HEK293 (cell line): ENCODE data around the gene BRD3.

Source experiments
- GFI1B ChIP-seq: fragments of 450-650 bp; formaldehyde crosslinking; IDR thresholded peaks from 2 replicates; pipeline ENCODE4 v1.5.1; 2016; ENCODE audit warnings: missing biosample characterization, missing genetic modification characterization
- ZNF660 ChIP-seq: fragments of 450-650 bp; IDR thresholded peaks from 2 replicates; pipeline ENCODE4 v1.5.1; 2018; ENCODE audit warnings: missing biosample characterization, mild to moderate bottlenecking, missing genetic modification characterization
- ZNF768 ChIP-seq: fragments of 450-650 bp; formaldehyde crosslinking; IDR thresholded peaks from 2 replicates; pipeline ENCODE4 v1.5.1; 2018; ENCODE audit warnings: missing biosample characterization, mild to moderate bottlenecking, missing genetic modification characterization
- TF ChIP-seq, protein P1 (sequence below): fragments of 450-650 bp; formaldehyde crosslinking; IDR thresholded peaks from 2 replicates; pipeline ENCODE4 v1.5.1; 2016; ENCODE audit warnings: missing biosample characterization, missing genetic modification characterization
- TF ChIP-seq, protein P2 (sequence below): fragments of 450-650 bp; formaldehyde crosslinking; IDR thresholded peaks from 2 replicates; pipeline ENCODE4 v1.5.1; 2016; ENCODE audit warnings: missing biosample characterization, missing genetic modification characterization
- TF ChIP-seq, protein P3 (sequence below): fragments of 450-650 bp; formaldehyde crosslinking; IDR thresholded peaks from 2 replicates; pipeline ENCODE4 v1.5.1; 2016; ENCODE audit warnings: missing biosample characterization, missing genetic modification characterization, borderline replicate concordance

DNA sequence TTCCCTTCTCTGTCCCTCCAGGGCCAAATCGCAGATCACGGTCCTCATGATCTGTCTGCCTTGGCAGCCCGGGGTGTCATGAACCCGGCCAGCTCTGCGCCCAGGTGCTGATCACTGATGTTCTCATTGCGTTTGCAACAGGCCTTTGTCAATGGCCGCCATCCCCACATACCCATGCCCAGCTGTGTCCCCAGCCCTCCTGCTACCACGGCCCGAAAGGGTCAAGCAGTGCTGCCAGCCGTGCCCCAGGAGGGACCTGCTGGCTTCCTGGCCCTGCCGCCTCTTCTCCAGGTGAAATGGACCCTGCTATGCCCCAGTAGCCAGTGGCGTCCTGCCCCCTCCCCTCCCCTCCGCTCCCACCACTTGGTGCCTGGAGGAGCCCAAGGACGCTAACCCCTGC, 62.9 kb downstream of the BRD3 start:
- TF ChIP-seq, protein P1, sequence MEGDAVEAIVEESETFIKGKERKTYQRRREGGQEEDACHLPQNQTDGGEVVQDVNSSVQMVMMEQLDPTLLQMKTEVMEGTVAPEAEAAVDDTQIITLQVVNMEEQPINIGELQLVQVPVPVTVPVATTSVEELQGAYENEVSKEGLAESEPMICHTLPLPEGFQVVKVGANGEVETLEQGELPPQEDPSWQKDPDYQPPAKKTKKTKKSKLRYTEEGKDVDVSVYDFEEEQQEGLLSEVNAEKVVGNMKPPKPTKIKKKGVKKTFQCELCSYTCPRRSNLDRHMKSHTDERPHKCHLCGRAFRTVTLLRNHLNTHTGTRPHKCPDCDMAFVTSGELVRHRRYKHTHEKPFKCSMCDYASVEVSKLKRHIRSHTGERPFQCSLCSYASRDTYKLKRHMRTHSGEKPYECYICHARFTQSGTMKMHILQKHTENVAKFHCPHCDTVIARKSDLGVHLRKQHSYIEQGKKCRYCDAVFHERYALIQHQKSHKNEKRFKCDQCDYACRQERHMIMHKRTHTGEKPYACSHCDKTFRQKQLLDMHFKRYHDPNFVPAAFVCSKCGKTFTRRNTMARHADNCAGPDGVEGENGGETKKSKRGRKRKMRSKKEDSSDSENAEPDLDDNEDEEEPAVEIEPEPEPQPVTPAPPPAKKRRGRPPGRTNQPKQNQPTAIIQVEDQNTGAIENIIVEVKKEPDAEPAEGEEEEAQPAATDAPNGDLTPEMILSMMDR: no peak
- TF ChIP-seq GFI1B: no peak
- TF ChIP-seq ZNF768 (tag by site-specific recombination): no peak
- TF ChIP-seq ZNF660 (tag by site-specific recombination): no peak
- TF ChIP-seq, protein P2, sequence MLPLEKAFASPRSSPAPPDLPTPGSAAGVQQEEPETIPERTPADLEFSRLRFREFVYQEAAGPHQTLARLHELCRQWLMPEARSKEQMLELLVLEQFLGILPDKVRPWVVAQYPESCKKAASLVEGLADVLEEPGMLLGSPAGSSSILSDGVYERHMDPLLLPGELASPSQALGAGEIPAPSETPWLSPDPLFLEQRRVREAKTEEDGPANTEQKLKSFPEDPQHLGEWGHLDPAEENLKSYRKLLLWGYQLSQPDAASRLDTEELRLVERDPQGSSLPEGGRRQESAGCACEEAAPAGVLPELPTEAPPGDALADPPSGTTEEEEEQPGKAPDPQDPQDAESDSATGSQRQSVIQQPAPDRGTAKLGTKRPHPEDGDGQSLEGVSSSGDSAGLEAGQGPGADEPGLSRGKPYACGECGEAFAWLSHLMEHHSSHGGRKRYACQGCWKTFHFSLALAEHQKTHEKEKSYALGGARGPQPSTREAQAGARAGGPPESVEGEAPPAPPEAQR: no peak
- TF ChIP-seq, protein P3, sequence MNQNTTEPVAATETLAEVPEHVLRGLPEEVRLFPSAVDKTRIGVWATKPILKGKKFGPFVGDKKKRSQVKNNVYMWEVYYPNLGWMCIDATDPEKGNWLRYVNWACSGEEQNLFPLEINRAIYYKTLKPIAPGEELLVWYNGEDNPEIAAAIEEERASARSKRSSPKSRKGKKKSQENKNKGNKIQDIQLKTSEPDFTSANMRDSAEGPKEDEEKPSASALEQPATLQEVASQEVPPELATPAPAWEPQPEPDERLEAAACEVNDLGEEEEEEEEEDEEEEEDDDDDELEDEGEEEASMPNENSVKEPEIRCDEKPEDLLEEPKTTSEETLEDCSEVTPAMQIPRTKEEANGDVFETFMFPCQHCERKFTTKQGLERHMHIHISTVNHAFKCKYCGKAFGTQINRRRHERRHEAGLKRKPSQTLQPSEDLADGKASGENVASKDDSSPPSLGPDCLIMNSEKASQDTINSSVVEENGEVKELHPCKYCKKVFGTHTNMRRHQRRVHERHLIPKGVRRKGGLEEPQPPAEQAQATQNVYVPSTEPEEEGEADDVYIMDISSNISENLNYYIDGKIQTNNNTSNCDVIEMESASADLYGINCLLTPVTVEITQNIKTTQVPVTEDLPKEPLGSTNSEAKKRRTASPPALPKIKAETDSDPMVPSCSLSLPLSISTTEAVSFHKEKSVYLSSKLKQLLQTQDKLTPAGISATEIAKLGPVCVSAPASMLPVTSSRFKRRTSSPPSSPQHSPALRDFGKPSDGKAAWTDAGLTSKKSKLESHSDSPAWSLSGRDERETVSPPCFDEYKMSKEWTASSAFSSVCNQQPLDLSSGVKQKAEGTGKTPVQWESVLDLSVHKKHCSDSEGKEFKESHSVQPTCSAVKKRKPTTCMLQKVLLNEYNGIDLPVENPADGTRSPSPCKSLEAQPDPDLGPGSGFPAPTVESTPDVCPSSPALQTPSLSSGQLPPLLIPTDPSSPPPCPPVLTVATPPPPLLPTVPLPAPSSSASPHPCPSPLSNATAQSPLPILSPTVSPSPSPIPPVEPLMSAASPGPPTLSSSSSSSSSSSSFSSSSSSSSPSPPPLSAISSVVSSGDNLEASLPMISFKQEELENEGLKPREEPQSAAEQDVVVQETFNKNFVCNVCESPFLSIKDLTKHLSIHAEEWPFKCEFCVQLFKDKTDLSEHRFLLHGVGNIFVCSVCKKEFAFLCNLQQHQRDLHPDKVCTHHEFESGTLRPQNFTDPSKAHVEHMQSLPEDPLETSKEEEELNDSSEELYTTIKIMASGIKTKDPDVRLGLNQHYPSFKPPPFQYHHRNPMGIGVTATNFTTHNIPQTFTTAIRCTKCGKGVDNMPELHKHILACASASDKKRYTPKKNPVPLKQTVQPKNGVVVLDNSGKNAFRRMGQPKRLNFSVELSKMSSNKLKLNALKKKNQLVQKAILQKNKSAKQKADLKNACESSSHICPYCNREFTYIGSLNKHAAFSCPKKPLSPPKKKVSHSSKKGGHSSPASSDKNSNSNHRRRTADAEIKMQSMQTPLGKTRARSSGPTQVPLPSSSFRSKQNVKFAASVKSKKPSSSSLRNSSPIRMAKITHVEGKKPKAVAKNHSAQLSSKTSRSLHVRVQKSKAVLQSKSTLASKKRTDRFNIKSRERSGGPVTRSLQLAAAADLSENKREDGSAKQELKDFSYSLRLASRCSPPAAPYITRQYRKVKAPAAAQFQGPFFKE: no peak
